Measurements from ENCODE around the gene CCDC14. TPM values are rescaled to one million over a fixed set of nuclear protein-coding genes. Genes with fewer than 3 reads are reported as not detected.
"Not testable (repeated sequence)": the region's sequence is repeated elsewhere in the genome, so short reads cannot be mapped to it uniquely, and the experiment has no call there.

The CCDC14 gene, protein sequence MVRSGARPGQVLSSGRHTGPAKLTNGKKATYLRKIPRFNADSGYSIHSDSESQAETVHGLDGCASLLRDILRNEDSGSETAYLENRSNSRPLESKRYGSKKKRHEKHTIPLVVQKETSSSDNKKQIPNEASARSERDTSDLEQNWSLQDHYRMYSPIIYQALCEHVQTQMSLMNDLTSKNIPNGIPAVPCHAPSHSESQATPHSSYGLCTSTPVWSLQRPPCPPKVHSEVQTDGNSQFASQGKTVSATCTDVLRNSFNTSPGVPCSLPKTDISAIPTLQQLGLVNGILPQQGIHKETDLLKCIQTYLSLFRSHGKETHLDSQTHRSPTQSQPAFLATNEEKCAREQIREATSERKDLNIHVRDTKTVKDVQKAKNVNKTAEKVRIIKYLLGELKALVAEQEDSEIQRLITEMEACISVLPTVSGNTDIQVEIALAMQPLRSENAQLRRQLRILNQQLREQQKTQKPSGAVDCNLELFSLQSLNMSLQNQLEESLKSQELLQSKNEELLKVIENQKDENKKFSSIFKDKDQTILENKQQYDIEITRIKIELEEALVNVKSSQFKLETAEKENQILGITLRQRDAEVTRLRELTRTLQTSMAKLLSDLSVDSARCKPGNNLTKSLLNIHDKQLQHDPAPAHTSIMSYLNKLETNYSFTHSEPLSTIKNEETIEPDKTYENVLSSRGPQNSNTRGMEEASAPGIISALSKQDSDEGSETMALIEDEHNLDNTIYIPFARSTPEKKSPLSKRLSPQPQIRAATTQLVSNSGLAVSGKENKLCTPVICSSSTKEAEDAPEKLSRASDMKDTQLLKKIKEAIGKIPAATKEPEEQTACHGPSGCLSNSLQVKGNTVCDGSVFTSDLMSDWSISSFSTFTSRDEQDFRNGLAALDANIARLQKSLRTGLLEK
- total RNA-seq, result 24.9 and 30.1 TPM in 2 replicates

DNA sequence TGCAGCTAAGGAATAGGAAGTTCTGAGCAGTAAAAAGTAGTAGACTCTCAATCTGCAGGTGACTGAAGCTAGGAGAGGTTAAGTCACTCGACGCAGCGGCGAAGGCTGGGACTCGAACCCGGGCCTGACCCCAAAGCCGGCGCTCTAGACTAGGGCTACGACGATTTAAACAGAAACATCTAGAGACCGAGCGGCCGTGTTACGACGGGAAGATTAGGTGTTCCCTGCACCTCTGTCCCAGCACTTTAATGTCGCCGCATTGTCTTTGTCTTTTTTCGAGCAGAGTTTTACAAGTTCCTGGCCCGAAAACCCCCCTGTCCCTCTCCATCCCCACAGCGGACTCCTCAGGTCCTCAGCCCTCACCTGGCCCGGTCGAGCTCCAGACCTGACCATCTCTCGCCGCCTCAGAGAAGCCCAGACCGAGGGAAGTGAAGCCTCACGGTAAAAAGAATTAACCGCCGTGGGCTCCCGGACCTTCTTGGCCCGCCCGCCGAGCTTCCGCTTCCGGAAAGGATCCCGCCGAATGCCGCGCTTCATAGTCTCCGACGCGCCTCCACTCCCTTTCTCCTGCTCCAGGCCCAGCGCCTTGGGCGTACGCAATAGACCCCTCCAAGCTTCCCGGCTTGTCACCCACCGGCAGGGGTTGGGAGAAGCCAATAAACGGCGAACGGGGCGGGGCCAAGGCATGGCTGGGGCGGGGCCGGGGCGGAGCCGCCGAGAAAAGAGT, at the start of gene CCDC14:
Gene CCDC14, minus strand, starts transcription at position 449 of the 727 bp plus-strand sequence. Its CDS starts 56 bp downstream, at position 393.
- TF ChIP-seq, protein P1, sequence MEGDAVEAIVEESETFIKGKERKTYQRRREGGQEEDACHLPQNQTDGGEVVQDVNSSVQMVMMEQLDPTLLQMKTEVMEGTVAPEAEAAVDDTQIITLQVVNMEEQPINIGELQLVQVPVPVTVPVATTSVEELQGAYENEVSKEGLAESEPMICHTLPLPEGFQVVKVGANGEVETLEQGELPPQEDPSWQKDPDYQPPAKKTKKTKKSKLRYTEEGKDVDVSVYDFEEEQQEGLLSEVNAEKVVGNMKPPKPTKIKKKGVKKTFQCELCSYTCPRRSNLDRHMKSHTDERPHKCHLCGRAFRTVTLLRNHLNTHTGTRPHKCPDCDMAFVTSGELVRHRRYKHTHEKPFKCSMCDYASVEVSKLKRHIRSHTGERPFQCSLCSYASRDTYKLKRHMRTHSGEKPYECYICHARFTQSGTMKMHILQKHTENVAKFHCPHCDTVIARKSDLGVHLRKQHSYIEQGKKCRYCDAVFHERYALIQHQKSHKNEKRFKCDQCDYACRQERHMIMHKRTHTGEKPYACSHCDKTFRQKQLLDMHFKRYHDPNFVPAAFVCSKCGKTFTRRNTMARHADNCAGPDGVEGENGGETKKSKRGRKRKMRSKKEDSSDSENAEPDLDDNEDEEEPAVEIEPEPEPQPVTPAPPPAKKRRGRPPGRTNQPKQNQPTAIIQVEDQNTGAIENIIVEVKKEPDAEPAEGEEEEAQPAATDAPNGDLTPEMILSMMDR (IDR thresholded peaks at IDR 0.05), result no peak
- H3K27me3 Mint-ChIP-seq, result peaks cover 9% of the 10 kb centered on the region
- ATAC-seq (ENCODE audit: low read depth) (peak; percentile 87), DNase-seq (peak; percentile 68)
- H3K4me3 Mint-ChIP-seq, result peak within 1 kb of the TSS; percentile 98
- H3K27ac Mint-ChIP-seq, result peak within 1 kb of the TSS; percentile 87
- peaks cover 20% of the 10 kb centered on the region for H3K4me1 Mint-ChIP-seq
- H3K36me3 Mint-ChIP-seq (ENCODE audit: low read depth), result peaks cover 8% of the 10 kb centered on the region
- POLR2A ChIA-PET, result interaction anchor here (1.1 kb wide), 1 partner anchor 20 kb away, joined by 4 read pairs; no protein-coding TSS in a partner anchor
- no peaks in the 10 kb centered on the region for H3K9me3 Mint-ChIP-seq
- CTCF ChIA-PET, result interaction anchor here (0.6 to 1.6 kb wide), 2 partner anchors 8 to 19 kb away, joined by 3 to 6 read pairs; no protein-coding TSS in a partner anchor
- intact Hi-C loops (cut with micrococcal nuclease), result loop anchor here (10.0 kb wide), 1 partner anchor 376 kb away; the partner anchor contains the start of gene HACD2

DNA sequence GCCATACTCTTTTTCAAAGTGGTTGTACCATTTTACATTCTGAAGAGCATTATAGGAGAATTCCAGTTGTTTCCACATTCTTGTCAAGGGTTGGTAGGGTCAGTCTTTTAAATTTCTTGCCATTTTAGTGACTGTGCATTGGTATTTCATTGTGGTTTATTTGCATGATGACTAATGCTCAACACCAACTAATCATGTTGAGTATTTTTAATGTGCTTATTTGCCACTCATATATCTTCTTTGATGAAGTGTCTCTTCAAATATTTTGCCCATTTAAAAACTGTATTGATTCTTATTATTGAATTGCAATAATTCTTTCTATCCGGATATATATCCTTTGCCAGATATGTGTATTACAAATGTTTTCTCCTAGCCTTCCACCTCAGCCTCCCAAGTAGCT, 47.3 kb upstream of the CCDC14 start:
- ATAC-seq (ENCODE audit: low read depth); H3K36me3 Mint-ChIP-seq (ENCODE audit: low read depth); H3K4me3 Mint-ChIP-seq; intact Hi-C loops (cut with micrococcal nuclease); H3K4me1 Mint-ChIP-seq; POLR2A ChIA-PET; DNase-seq; H3K27ac Mint-ChIP-seq; H3K9me3 Mint-ChIP-seq: not testable (repeated sequence)
- H3K27me3 Mint-ChIP-seq, result peaks cover 32% of the 10 kb centered on the region
- CTCF ChIA-PET, result interaction anchor here (0.9 kb wide), 1 partner anchor 25 kb away, joined by 4 read pairs; the partner anchor contains the start of gene KALRN

DNA sequence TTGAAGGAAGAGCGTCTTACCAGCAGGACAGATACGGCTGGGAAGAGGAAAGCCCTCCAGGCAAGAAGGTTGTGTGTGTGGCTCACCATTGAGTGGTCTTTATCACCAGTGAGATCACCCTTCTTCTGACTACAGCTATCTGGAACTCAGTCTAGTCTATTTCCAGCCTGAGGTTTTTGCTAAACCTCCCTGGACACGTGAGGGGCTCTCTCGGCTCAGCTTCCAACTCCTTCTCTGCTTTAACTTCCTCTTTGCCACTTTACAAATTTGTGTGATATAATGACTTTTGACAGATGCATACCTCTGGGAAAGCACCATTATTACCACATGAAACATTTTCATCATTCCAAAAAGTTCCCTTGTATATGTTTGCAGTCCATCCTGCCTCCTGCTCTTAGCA, 46.2 kb upstream of the CCDC14 start:
- TF ChIP-seq, protein P1 (IDR thresholded peaks at IDR 0.05), result no peak
- Mint-ChIP-seq H3K4me1 (no peaks in the 10 kb centered on the region), H3K9me3 (no peaks in the 10 kb centered on the region), H3K36me3 (ENCODE audit: low read depth) (no peaks in the 10 kb centered on the region), H3K4me3 (no peak overlapping the region), H3K27me3 (peaks cover 37% of the 10 kb centered on the region), H3K27ac (no peak overlapping the region)
- DNase-seq, result no peak
- ChIA-PET POLR2A (no interaction called here), CTCF (no interaction called here)
- no peak for ATAC-seq (ENCODE audit: low read depth)
- intact Hi-C loops (cut with micrococcal nuclease), result no loop called here

DNA sequence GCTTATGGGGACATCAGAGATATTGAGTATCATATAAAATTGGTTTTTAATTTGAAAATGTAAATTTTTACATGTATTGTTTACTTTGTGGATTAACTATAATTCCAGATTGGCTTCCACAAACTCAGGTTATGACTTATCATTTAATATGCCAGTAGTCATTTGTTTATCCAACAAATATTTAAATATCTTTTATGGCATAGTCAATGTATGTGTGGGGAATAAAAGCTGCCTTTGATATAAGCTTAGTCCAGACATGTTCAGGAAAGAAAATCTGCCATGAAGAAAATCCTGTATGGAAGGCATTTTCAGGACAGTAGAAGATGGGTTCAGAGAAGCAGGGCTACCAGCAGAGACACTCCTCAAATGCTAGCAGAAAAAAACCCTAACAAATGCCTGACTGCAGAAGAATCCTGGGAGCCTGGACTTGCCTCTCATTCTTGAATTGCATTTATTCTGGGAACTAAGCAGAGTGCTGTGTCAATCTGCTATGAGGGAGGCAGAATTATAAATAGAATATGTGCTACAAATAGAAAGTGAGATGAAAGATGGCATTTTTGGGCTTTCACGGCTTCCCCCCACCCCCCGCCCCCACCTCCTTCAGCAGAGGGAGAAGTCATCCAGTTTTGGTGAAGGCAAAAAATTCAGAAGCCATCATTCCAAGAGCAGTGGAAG, 41.5 kb upstream of the CCDC14 start:
- H3K27me3 Mint-ChIP-seq, result peaks cover 43% of the 10 kb centered on the region
- intact Hi-C loops (cut with micrococcal nuclease); ATAC-seq (ENCODE audit: low read depth); H3K4me1 Mint-ChIP-seq; H3K9me3 Mint-ChIP-seq; H3K27ac Mint-ChIP-seq; CTCF ChIA-PET; H3K36me3 Mint-ChIP-seq (ENCODE audit: low read depth); H3K4me3 Mint-ChIP-seq; POLR2A ChIA-PET; DNase-seq: not testable (repeated sequence)

DNA sequence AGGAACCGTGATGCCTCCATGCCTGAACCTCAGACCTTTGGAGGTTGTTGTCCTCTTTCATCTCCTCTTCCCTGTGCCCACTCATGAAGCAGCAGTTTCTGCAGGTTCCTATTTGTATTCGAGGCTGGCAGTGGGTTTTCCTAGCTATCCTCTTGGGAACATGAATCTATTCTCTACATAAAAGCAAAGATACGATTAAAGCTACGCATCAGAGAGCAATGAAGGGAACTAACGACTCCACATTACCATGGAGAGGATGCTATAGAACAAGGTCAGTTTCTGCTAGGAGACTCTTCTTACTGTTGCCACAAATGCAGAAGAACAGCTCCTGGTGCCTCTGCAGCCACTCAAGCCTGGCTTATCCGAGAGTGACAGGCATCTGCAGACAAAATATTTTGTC, 40.3 kb upstream of the CCDC14 start:
- ATAC-seq (ENCODE audit: low read depth); H3K4me1 Mint-ChIP-seq; DNase-seq; H3K9me3 Mint-ChIP-seq; POLR2A ChIA-PET; CTCF ChIA-PET; H3K27ac Mint-ChIP-seq; intact Hi-C loops (cut with micrococcal nuclease); H3K36me3 Mint-ChIP-seq (ENCODE audit: low read depth); H3K4me3 Mint-ChIP-seq: not testable (repeated sequence)
- peaks cover 41% of the 10 kb centered on the region for H3K27me3 Mint-ChIP-seq

DNA sequence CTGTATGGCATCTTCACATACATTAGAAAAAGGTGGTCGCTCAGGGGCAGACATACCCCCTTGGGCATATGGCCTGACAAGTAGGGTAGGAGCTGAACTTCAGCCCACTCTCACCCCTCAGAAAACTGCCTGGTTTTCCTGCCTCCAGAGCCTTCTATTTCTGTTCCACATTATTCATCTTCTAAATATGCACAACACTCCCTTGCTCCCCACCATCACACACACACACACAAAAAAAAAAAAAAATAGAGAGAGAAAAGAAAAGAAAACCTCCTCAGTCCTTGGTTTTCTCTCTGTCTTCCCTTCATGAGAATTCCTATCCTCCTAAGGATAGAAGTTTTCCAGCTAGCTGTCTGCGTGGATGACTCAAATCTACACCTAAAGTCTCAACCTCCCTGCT, 36.5 kb upstream of the CCDC14 start:
- TF ChIP-seq, protein P1 (IDR thresholded peaks at IDR 0.05), result no peak
- CTCF ChIA-PET, result no interaction called here
- no peaks in the 10 kb centered on the region for H3K4me1 Mint-ChIP-seq

More for the DNA sequence above, 36.5 kb upstream of the CCDC14 start:
- ATAC-seq (ENCODE audit: low read depth) (no peak), DNase-seq (no peak)
- Mint-ChIP-seq H3K27me3 (peaks cover 28% of the 10 kb centered on the region), H3K27ac (no peak overlapping the region), H3K4me3 (no peak overlapping the region), H3K36me3 (ENCODE audit: low read depth) (no peaks in the 10 kb centered on the region), H3K9me3 (peaks cover 4% of the 10 kb centered on the region)
- POLR2A ChIA-PET, result no interaction called here
- intact Hi-C loops (cut with micrococcal nuclease), result no loop called here
